GM18868 (cell line): ENCODE results near the gene ZNF362.
"Not testable (repeated sequence)": the region's sequence is repeated elsewhere in the genome, so short reads cannot be mapped to it uniquely, and the experiment has no call there.

Experiments
- ATAC-seq: cut with Tn5 transposase; IDR thresholded peaks from one replicate; pipeline ENCODE4 v1.9.1; 2021; ENCODE audit warnings: mild to moderate bottlenecking, moderate library complexity; ENCODE audit not compliant: unreplicated experiment

Gene ZNF362

GRCh38 chr1:33282791-33283190 is 26.5 kb downstream of the ZNF362 start:
- no peak for ATAC-seq

- ATAC-seq, result no peak
Observed at GRCh38 chr1:33284049-33284448, 27.8 kb downstream of the ZNF362 start.

GRCh38 chr1:33286451-33287185 is 30.3 kb downstream of the ZNF362 start:
- ATAC-seq, result no peak

GRCh38 chr1:33287317-33287716 is 31.0 kb downstream of the ZNF362 start:
- no peak for ATAC-seq

GRCh38 chr1:33288976-33289857 is 32.9 kb downstream of the ZNF362 start:
- ATAC-seq, result no peak

GRCh38 chr1:33289858-33290154 is 33.5 kb downstream of the ZNF362 start:
- ATAC-seq, result no peak

- not testable (repeated sequence) for ATAC-seq
Observed at GRCh38 chr1:33290615-33291014, 34.3 kb downstream of the ZNF362 start.

GRCh38 chr1:33292726-33293340 is 36.5 kb downstream of the ZNF362 start:
- no peak for ATAC-seq

GRCh38 chr1:33294071-33295010 is 38.0 kb downstream of the ZNF362 start:
- no peak for ATAC-seq

GRCh38 chr1:33295023-33295422 is 38.7 kb downstream of the ZNF362 start:
- ATAC-seq, result no peak

- no peak for ATAC-seq
Observed at GRCh38 chr1:33295450-33296081, 39.3 kb downstream of the ZNF362 start.

- no peak for ATAC-seq
Observed at GRCh38 chr1:33296082-33296458, 39.8 kb downstream of the ZNF362 start.

GRCh38 chr1:33296824-33297223 is 40.5 kb downstream of the ZNF362 start:
- ATAC-seq, result no peak

GRCh38 chr1:33297911-33298622 is 41.8 kb downstream of the ZNF362 start:
- no peak for ATAC-seq

- ATAC-seq, result no peak
Observed at GRCh38 chr1:33298623-33299277, 42.5 kb downstream of the ZNF362 start.

GRCh38 chr1:33299461-33300155 is 43.3 kb downstream of the ZNF362 start:
- ATAC-seq, result no peak

GRCh38 chr1:33300673-33301072 is 44.4 kb downstream of the ZNF362 start:
- no peak for ATAC-seq

GRCh38 chr1:33301273-33301984 is 45.1 kb downstream of the ZNF362 start:
- no peak for ATAC-seq
